ENCODE data around the gene FNDC3B.
A peak's percentile ranks its signal among the peaks of the same experiment; 100 is the strongest.

Gene FNDC3B

GRCh38 chr3:172127141-172127540 lies 87.8 kb downstream of the FNDC3B start:
- no peak for TF ChIP-seq POLR2AphosphoS5 (IDR thresholded peaks at IDR 0.05; ENCODE audit: low read depth, low read length)
- TF ChIP-seq TAF1 (IDR thresholded peaks at IDR 0.05; ENCODE audit: borderline replicate concordance, low read depth, low read length) = no peak
- TF ChIP-seq POLR2A (IDR thresholded peaks at IDR 0.05; ENCODE audit: low read depth, low read length) = no peak
- DNase-seq (ENCODE audit: insufficient read length) (no peak), FAIRE-seq (no peak)

GRCh38 chr3:172127929-172128580 lies 88.7 kb downstream of the FNDC3B start:
- FAIRE-seq = no peak
- no peak for DNase-seq (ENCODE audit: insufficient read length)
- TF ChIP-seq POLR2A (IDR thresholded peaks at IDR 0.05; ENCODE audit: low read depth, low read length) (no peak), TAF1 (IDR thresholded peaks at IDR 0.05; ENCODE audit: borderline replicate concordance, low read depth, low read length) (no peak), POLR2AphosphoS5 (IDR thresholded peaks at IDR 0.05; ENCODE audit: low read depth, low read length) (no peak)

GRCh38 chr3:172128858-172129257 lies 89.5 kb downstream of the FNDC3B start:
- no peak for FAIRE-seq
- TF ChIP-seq POLR2AphosphoS5 (IDR thresholded peaks at IDR 0.05; ENCODE audit: low read depth, low read length) (no peak), POLR2A (IDR thresholded peaks at IDR 0.05; ENCODE audit: low read depth, low read length) (no peak), TAF1 (IDR thresholded peaks at IDR 0.05; ENCODE audit: borderline replicate concordance, low read depth, low read length) (no peak)
- no peak for DNase-seq (ENCODE audit: insufficient read length)

GRCh38 chr3:172129498-172129849 lies 90.1 kb downstream of the FNDC3B start:
- FAIRE-seq = no peak
- no peak for TF ChIP-seq POLR2AphosphoS5 (IDR thresholded peaks at IDR 0.05; ENCODE audit: low read depth, low read length)
- TF ChIP-seq POLR2A (IDR thresholded peaks at IDR 0.05; ENCODE audit: low read depth, low read length) = no peak
- TF ChIP-seq TAF1 (IDR thresholded peaks at IDR 0.05; ENCODE audit: borderline replicate concordance, low read depth, low read length) = no peak
- no peak for DNase-seq (ENCODE audit: insufficient read length)

- FAIRE-seq = no peak
- TF ChIP-seq POLR2A (IDR thresholded peaks at IDR 0.05; ENCODE audit: low read depth, low read length) (no peak), POLR2AphosphoS5 (IDR thresholded peaks at IDR 0.05; ENCODE audit: low read depth, low read length) (no peak), TAF1 (IDR thresholded peaks at IDR 0.05; ENCODE audit: borderline replicate concordance, low read depth, low read length) (no peak)
- DNase-seq (ENCODE audit: insufficient read length) = no peak
Measured at GRCh38 chr3:172129850-172130716, 90.7 kb downstream of the FNDC3B start.

GRCh38 chr3:172130717-172131050 lies 91.3 kb downstream of the FNDC3B start:
- no peak for DNase-seq (ENCODE audit: insufficient read length)
- no peak for FAIRE-seq
- no peak for TF ChIP-seq TAF1 (IDR thresholded peaks at IDR 0.05; ENCODE audit: borderline replicate concordance, low read depth, low read length)
- TF ChIP-seq POLR2A (IDR thresholded peaks at IDR 0.05; ENCODE audit: low read depth, low read length) = no peak
- no peak for TF ChIP-seq POLR2AphosphoS5 (IDR thresholded peaks at IDR 0.05; ENCODE audit: low read depth, low read length)

GRCh38 chr3:172131746-172132145 lies 92.4 kb downstream of the FNDC3B start:
- DNase-seq (ENCODE audit: insufficient read length) = no peak
- FAIRE-seq = no peak

GRCh38 chr3:172132159-172132586 lies 92.8 kb downstream of the FNDC3B start:
- DNase-seq (ENCODE audit: insufficient read length) (no peak), FAIRE-seq (peak; percentile 48)
- TF ChIP-seq POLR2A (IDR thresholded peaks at IDR 0.05; ENCODE audit: low read depth, low read length) = no peak
- no peak for TF ChIP-seq POLR2AphosphoS5 (IDR thresholded peaks at IDR 0.05; ENCODE audit: low read depth, low read length)
- TF ChIP-seq TAF1 (IDR thresholded peaks at IDR 0.05; ENCODE audit: borderline replicate concordance, low read depth, low read length) = no peak

More at GRCh38 chr3:172131746-172132145, 92.4 kb downstream of the FNDC3B start:
- TF ChIP-seq POLR2AphosphoS5 (IDR thresholded peaks at IDR 0.05; ENCODE audit: low read depth, low read length) = no peak
- no peak for TF ChIP-seq POLR2A (IDR thresholded peaks at IDR 0.05; ENCODE audit: low read depth, low read length)
- no peak for TF ChIP-seq TAF1 (IDR thresholded peaks at IDR 0.05; ENCODE audit: borderline replicate concordance, low read depth, low read length)

- TF ChIP-seq POLR2AphosphoS5 (IDR thresholded peaks at IDR 0.05; ENCODE audit: low read depth, low read length) (no peak), TAF1 (IDR thresholded peaks at IDR 0.05; ENCODE audit: borderline replicate concordance, low read depth, low read length) (no peak), POLR2A (IDR thresholded peaks at IDR 0.05; ENCODE audit: low read depth, low read length) (no peak)
- FAIRE-seq (no peak), DNase-seq (ENCODE audit: insufficient read length) (no peak)
Measured at GRCh38 chr3:172132721-172133311, 93.4 kb downstream of the FNDC3B start.

GRCh38 chr3:172133838-172134237 lies 94.5 kb downstream of the FNDC3B start:
- no peak for FAIRE-seq
- DNase-seq (ENCODE audit: insufficient read length) = no peak
- TF ChIP-seq TAF1 (IDR thresholded peaks at IDR 0.05; ENCODE audit: borderline replicate concordance, low read depth, low read length) = no peak
- no peak for TF ChIP-seq POLR2A (IDR thresholded peaks at IDR 0.05; ENCODE audit: low read depth, low read length)
- TF ChIP-seq POLR2AphosphoS5 (IDR thresholded peaks at IDR 0.05; ENCODE audit: low read depth, low read length) = no peak

GRCh38 chr3:172134352-172134751 lies 95.0 kb downstream of the FNDC3B start:
- peak; percentile 9 for FAIRE-seq
- TF ChIP-seq POLR2A (IDR thresholded peaks at IDR 0.05; ENCODE audit: low read depth, low read length) (no peak), TAF1 (IDR thresholded peaks at IDR 0.05; ENCODE audit: borderline replicate concordance, low read depth, low read length) (no peak), POLR2AphosphoS5 (IDR thresholded peaks at IDR 0.05; ENCODE audit: low read depth, low read length) (no peak)
- no peak for DNase-seq (ENCODE audit: insufficient read length)

All from GM12892 (cell line).